Thyroid gland (tissue), 4 donors: ENCODE measurements around the gene SETD1A. TPM values are rescaled to one million over a fixed set of nuclear protein-coding genes. Genes with fewer than 3 reads are reported as not detected.

ENCODE experiments used
- DNase-seq, 2 donors: peaks; one replicate each; pipeline ENCODE4 v3.0.0-alpha.2; 2019
- H3K27ac ChIP-seq, 3 donors: fragments of 200-600 bp; sonication (generic); 1 replicate in 2 of 3; 2 replicates in 1 of 3; pipeline ENCODE4 v1.5.1; 2016 to 2019; ENCODE audit warnings: mild to moderate bottlenecking in 1 of 3, moderate library complexity in 1 of 3
- H3K27me3 ChIP-seq: fragments of 200-600 bp; sonication (generic); one replicate; pipeline ENCODE4 v1.5.1; 2019
- H3K36me3 ChIP-seq, 2 donors: fragments of 200-600 bp; sonication (generic); one replicate each; pipeline ENCODE4 v1.5.1; 2016 to 2019
- H3K4me1 ChIP-seq, 2 donors: fragments of 200-600 bp; sonication (generic); one replicate each; pipeline ENCODE4 v1.5.1; 2017 to 2019
- H3K4me3 ChIP-seq, 3 donors: fragments of 200-600 bp; sonication (generic); replicated peaks in 1 of 3; 1 replicate in 2 of 3; 2 replicates in 1 of 3; pipeline ENCODE4 v1.5.1; 2016; ENCODE audit warnings: mild to moderate bottlenecking in 1 of 3
- H3K9me3 ChIP-seq: fragments of 200-600 bp; sonication (generic); one replicate; pipeline ENCODE4 v1.5.1; 2017
- POLR2A ChIP-seq, 2 donors: fragments of 450-650 bp; IDR thresholded peaks; one replicate each; pipeline ENCODE4 v1.6.1; 2017; ENCODE audit warnings: antibody characterized with exemption in 2 of 2, mild to moderate bottlenecking in 2 of 2, moderate library complexity in 1 of 2
- WGBS, 2 donors: methylation state at CpG; one replicate each; pipeline ENCODE4 v1.1.5; 2017; 5-methylcytosine and 5-hydroxymethylcytosine counted together
- intact Hi-C: fragments of 100-400 bp; cut with DNase I; formaldehyde crosslinking; loops from one replicate; pipeline ENCODE4 v1.15.1; 2023
- small RNA-seq: library from RNA; depleted of rRNA; stranded (forward); fragments of <200 nt; gene quantifications from one replicate; pipeline ENCODE3, GENCODE V24; 2016
- total RNA-seq, 4 donors: library from RNA; depleted of rRNA; stranded (reverse); fragments of >200 nt; gene quantifications; one replicate each; pipeline ENCODE4 v1.2.3, GENCODE V29; 2016
- TF ChIP-seq, protein P1 (sequence below), 6 experiments: fragments of 200-600 bp in 3 of 6; fragments of 450-650 bp in 3 of 6; sonication (generic) in 3 of 6; IDR thresholded peaks; one replicate each; pipeline ENCODE4 v1.5.1; 2016 to 2019; ENCODE audit warnings: antibody characterized with exemption in 6 of 6, mild to moderate bottlenecking in 2 of 6, inconsistent platforms in 1 of 6, moderate library complexity in 1 of 6

The SETD1A gene
- total RNA-seq, 4 donors from 2014 or later = 7.7 to 11.4 (median 9.2) TPM

DNA sequence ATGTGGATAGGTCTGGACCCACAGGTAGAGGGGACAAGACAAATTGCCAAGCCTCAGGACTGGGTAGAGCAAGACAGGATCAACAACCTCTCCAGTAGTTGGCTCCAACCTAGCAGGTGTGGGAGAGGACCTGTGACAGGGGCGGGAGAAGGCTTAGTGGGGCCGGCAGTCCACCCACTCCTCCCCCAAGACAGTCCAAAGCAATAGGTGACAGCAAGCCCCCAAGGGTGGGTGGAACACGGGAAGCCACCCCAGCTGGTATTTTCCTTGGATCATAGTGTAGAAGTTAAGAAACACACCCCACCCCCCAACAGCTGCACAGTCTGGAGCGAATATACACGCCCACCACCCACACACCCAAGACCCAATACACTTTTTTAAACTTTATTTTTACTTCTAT lies 71.7 kb downstream of the SETD1A start:
- WGBS, 2 donors = 85 to 90% methylated on average over 5 of the region's 5 CpGs
- no peak for TF ChIP-seq POLR2A (IDR thresholded peaks at IDR 0.05)
- TF ChIP-seq, protein P1, sequence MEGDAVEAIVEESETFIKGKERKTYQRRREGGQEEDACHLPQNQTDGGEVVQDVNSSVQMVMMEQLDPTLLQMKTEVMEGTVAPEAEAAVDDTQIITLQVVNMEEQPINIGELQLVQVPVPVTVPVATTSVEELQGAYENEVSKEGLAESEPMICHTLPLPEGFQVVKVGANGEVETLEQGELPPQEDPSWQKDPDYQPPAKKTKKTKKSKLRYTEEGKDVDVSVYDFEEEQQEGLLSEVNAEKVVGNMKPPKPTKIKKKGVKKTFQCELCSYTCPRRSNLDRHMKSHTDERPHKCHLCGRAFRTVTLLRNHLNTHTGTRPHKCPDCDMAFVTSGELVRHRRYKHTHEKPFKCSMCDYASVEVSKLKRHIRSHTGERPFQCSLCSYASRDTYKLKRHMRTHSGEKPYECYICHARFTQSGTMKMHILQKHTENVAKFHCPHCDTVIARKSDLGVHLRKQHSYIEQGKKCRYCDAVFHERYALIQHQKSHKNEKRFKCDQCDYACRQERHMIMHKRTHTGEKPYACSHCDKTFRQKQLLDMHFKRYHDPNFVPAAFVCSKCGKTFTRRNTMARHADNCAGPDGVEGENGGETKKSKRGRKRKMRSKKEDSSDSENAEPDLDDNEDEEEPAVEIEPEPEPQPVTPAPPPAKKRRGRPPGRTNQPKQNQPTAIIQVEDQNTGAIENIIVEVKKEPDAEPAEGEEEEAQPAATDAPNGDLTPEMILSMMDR (IDR thresholded peaks at IDR 0.05) = no peak
- Histone ChIP-seq H3K9me3 (no peaks in the 10 kb centered on the region), H3K36me3 (no peaks in the 10 kb centered on the region), H3K27ac (no peak overlapping the region), H3K27me3 (no peaks in the 10 kb centered on the region), H3K4me1 (peaks cover 5 to 9% of the 10 kb centered on the region in 2 donors), H3K4me3 (no peak overlapping the region)
- DNase-seq = no peak
- intact Hi-C loops = no loop called here

DNA sequence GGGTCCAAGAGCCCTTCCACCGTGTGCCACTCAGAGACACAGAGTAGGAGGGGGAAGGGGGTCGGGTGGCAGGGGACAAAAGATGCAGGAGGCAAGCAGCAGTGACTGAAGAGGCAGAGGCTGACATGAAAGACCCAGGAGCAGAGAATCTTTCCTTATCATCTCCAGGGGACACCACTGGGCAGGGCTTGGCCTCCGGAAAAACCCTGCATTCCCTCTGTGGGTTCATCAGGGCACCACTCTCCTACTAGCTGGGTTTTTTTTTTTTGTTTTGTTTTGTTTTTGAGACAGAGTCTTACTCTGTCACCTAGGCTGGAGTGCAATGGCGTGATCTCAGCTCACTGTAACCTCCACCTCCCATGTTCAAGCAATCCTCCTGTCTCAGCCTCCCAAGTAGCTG lies 73.7 kb downstream of the SETD1A start:
- no peak for DNase-seq
- H3K9me3 ChIP-seq = no peaks in the 10 kb centered on the region
- intact Hi-C loops = no loop called here
- no peak overlapping the region for H3K4me3 ChIP-seq
- no peak overlapping the region for H3K27ac ChIP-seq
- H3K36me3 ChIP-seq = no peaks in the 10 kb centered on the region
- peaks cover 11 to 12% of the 10 kb centered on the region in 2 donors for H3K4me1 ChIP-seq
- WGBS, 2 donors = 82 to 86% methylated on average over 4 of the region's 4 CpGs
- H3K27me3 ChIP-seq = no peaks in the 10 kb centered on the region
- no peak for TF ChIP-seq POLR2A (IDR thresholded peaks at IDR 0.05)
- TF ChIP-seq, protein P1 (IDR thresholded peaks at IDR 0.05) = no peak

DNA sequence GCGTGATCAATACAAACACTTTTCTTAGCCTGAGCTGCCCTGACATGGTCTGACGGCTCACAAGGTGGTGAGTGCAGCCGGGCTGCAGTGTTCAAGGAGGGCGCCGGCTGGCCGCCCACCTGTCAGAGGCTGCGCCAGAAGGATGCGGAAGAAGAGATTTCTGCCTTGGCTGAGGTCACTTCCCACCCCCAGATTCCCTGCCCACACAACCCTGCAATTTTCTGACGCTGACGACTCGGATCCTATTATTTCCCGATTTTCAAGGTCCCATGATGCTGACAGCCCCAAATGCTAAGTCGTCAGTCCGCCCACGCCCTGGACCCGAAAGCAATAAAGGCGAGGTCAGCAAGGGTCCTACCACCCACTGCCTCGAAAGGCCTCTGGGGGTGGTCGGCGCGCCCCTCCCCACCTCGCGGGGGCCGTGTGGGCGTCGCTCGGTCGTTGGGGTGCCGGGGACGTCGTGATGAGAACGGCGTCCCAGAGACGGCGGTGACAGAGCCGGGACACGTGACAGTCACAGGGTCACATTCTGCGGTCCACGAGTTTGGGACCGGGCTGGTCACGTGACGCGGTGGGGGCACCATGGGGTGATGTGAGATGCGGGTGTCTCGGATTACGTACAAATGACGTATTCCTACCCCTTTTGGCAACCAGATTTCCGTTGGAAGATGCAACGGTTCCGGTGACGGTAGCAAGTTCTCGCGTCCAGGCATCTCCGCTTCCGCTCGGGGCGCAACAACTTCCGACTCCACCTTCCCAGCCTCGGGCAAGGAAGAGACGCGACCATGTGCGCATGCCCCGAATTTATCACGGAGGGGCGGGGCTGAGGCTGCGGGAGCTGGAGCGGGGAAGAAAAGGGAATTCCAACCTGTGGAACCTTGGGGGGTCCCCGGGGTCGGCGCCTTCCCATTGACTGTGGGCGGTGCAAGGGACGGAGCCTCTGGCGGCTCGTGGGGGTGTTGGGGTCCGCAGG lies 75.5 kb downstream of the SETD1A start, which contains the start of gene STX4:
STX4 (plus strand) TSS at position 823 of the 973 bp plus-strand sequence. CDS start 248 bp downstream, outside the sequence.
- Histone ChIP-seq H3K27ac (peak within 1 kb of the TSS; percentile 91 to 95 (median 95)), H3K36me3 (peaks cover 4% of the 10 kb centered on the region in 2 donors), H3K27me3 (no peaks in the 10 kb centered on the region), H3K9me3 (no peaks in the 10 kb centered on the region), H3K4me3 (peak within 1 kb of the TSS; percentile 50 to 100 (median 89)), H3K4me1 (peaks cover 11 to 12% of the 10 kb centered on the region in 2 donors)
- intact Hi-C loops = no loop called here
- WGBS, 2 donors = 1 to 2% methylated on average over 26 to 28 of the region's 75 CpGs
- peak; percentile 97 to 98 for DNase-seq
- peak in 1 of 2 donors; percentile 68 for TF ChIP-seq POLR2A (IDR thresholded peaks at IDR 0.05)
- TF ChIP-seq, protein P1 (IDR thresholded peaks at IDR 0.05) = peak in 3 of 6 experiments; percentile 5 to 28 (median 20)

DNA sequence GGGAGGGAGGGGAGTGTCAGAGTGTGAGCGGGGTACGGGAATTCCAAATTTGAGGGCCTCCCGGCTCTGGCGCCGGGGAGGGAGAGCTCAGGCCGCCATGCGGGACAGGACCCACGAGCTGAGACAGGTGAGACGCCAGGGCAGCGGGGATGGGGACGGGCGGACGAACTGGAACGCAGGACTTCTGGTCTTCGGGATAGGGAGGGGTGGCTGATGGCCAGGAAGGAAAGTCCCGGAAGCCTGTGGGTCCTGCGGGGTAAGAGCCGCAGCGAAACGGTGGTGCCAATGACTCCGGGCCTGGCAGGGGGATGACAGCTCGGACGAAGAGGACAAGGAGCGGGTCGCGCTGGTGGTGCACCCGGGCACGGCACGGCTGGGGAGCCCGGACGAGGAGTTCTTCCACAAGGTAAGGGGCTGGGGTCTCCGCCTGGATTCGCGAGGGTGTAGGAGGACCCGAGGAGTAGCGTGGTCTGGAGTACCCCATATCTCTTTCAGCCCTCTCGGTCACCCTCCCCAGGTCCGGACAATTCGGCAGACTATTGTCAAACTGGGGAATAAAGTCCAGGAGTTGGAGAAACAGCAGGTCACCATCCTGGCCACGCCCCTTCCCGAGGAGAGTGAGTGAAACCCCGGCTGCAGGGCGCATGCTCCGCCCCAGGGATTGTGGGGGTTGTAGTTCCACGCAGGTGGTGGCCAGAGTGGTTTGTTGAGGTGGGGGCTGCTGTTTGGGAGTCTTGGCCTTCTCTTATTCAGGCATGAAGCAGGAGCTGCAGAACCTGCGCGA lies 76.3 kb downstream of the SETD1A start:
- Histone ChIP-seq H3K4me1 (peaks cover 11 to 12% of the 10 kb centered on the region in 2 donors), H3K4me3 (peak overlapping the region; percentile 50 to 100 (median 64)), H3K27ac (peak overlapping the region; percentile 20 to 95 (median 91)), H3K27me3 (no peaks in the 10 kb centered on the region), H3K9me3 (no peaks in the 10 kb centered on the region), H3K36me3 (peaks cover 12 to 13% of the 10 kb centered on the region in 2 donors)
- peak; percentile 35 to 60 for TF ChIP-seq POLR2A (IDR thresholded peaks at IDR 0.05)
- TF ChIP-seq, protein P1 (IDR thresholded peaks at IDR 0.05) = peak in 1 of 6 experiments; percentile 10
- intact Hi-C loops = no loop called here
- 1% methylated on average over 19 to 47 of the region's 47 CpGs for WGBS, 2 donors
- DNase-seq = peak; percentile 92 to 93

Small RNAs within 50 kb of the gene (small RNA-seq; reads per million reads assigned to genes)
- not detected for gene AC135048.1

Other genes with a start within 250 kb of the SETD1A start
- 10 to 100 TPM; 28.1 to 52.8 (median 42.3) TPM for gene PHKG2, start 209.3 kb upstream of the SETD1A start, total RNA-seq
- 10 to 100 TPM in 3 of 4 donors, 1 to 10 TPM in 1; 9.6 to 24.7 (median 15.5) TPM for gene CFAP119, start 195.7 kb upstream of the SETD1A start, total RNA-seq
- 100 to 1,000 TPM; 105 to 147 (median 113) TPM for gene RNF40, start 195.4 kb upstream of the SETD1A start, total RNA-seq
- gene ZNF629, start 170.5 kb upstream of the SETD1A start, total RNA-seq = 10 to 100 TPM; 14.5 to 26.7 (median 19.0) TPM
- 10 to 100 TPM; 43.6 to 67.6 (median 47.9) TPM for gene BCL7C, start 63.7 kb upstream of the SETD1A start, total RNA-seq
- gene CTF1, start 61.1 kb upstream of the SETD1A start, total RNA-seq = 1 to 10 TPM; 2.6 to 7.5 (median 5.6) TPM
- 10 to 100 TPM; 11.7 to 24.0 (median 14.4) TPM for gene FBXL19, start 34.2 kb upstream of the SETD1A start, total RNA-seq
- 10 to 100 TPM; 32.9 to 49.5 (median 40.2) TPM for gene ORAI3, start 8.7 kb upstream of the SETD1A start, total RNA-seq
- gene HSD3B7, start 27.5 kb downstream of the SETD1A start, total RNA-seq = 10 to 100 TPM in 2 of 4 donors, 1 to 10 TPM in 2; 4.0 to 13.8 (median 10.9) TPM
- under 1 TPM in 2 of 4 donors, not detected in 2; 0.34 to 0.40 TPM for gene STX1B, start 52.9 kb downstream of the SETD1A start, total RNA-seq
- gene STX4, start 75.8 kb downstream of the SETD1A start, total RNA-seq = 10 to 100 TPM; 26.8 to 47.6 (median 39.9) TPM
- gene ZNF668, start 116.5 kb downstream of the SETD1A start, total RNA-seq = 10 to 100 TPM in 3 of 4 donors, 1 to 10 TPM in 1; 9.0 to 15.2 (median 11.9) TPM
- gene ZNF646, start 116.7 kb downstream of the SETD1A start, total RNA-seq = 10 to 100 TPM; 13.3 to 20.1 (median 17.7) TPM
- gene PRSS53, start 131.2 kb downstream of the SETD1A start, total RNA-seq = 1 to 10 TPM in 3 of 4 donors, under 1 TPM in 1; 0.93 to 1.9 (median 1.6) TPM
- gene VKORC1, start 137.0 kb downstream of the SETD1A start, total RNA-seq = 100 to 1,000 TPM in 2 of 4 donors, 10 to 100 TPM in 2; 58.7 to 145 (median 104) TPM
- 10 to 100 TPM; 30.1 to 52.0 (median 40.5) TPM for gene BCKDK, start 150.6 kb downstream of the SETD1A start, total RNA-seq
- 100 to 1,000 TPM in 3 of 4 donors, 10 to 100 TPM in 1; 90.0 to 121 (median 113) TPM for gene KAT8, start 159.9 kb downstream of the SETD1A start, total RNA-seq
- gene PRSS8, start 178.0 kb downstream of the SETD1A start, total RNA-seq = 10 to 100 TPM; 42.1 to 89.9 (median 72.8) TPM
- 1 to 10 TPM; 1.4 to 6.6 (median 3.0) TPM for gene PRSS36, start 192.3 kb downstream of the SETD1A start, total RNA-seq
- gene FUS, start 222.4 kb downstream of the SETD1A start, total RNA-seq = 10 to 100 TPM; 41.7 to 88.5 (median 70.5) TPM
- 10 to 100 TPM in 2 of 4 donors, 1 to 10 TPM in 2; 4.8 to 21.4 (median 12.4) TPM for gene PYCARD, start 245.0 kb downstream of the SETD1A start, total RNA-seq